Body of pancreas (tissue), 4 donors: ENCODE results near the gene DESI2.

Experiments used
- CTCF ChIP-seq, 7 experiments: fragments of 450-650 bp in 4 of 7; fragments of 200-600 bp in 3 of 7; sonication (generic) in 3 of 7; IDR thresholded peaks; one replicate each; pipeline ENCODE4 v1.5.1; 2016 to 2019; ENCODE audit warnings: antibody characterized with exemption in 7 of 7
- POLR2A ChIP-seq, 3 donors: fragments of 450-650 bp; IDR thresholded peaks; one replicate each; pipeline ENCODE4 v1.6.1; 2016; ENCODE audit warnings: antibody characterized with exemption in 3 of 3, mild to moderate bottlenecking in 2 of 3

- TF ChIP-seq CTCF (IDR thresholded peaks at IDR 0.05) (no peak), POLR2A (IDR thresholded peaks at IDR 0.05) (no peak)
Observed at GRCh38 chr1:244667797-244668196, 14.9 kb downstream of the DESI2 start.
